Stimulated activated CD4-positive, alpha-beta T cell treated with anti-CD3 and anti-CD28 coated beads, Interleukin-15, amount 100 ng/mL, for 24 hours (primary cell): ENCODE results near the gene SENP7.
"Not testable (repeated sequence)": the region's sequence is repeated elsewhere in the genome, so short reads cannot be mapped to it uniquely, and the experiment has no call there.

ENCODE experiments used
- DNase-seq: peaks from one replicate; pipeline ENCODE4 v3.0.0-alpha.2; 2020

The SENP7 gene

DNA sequence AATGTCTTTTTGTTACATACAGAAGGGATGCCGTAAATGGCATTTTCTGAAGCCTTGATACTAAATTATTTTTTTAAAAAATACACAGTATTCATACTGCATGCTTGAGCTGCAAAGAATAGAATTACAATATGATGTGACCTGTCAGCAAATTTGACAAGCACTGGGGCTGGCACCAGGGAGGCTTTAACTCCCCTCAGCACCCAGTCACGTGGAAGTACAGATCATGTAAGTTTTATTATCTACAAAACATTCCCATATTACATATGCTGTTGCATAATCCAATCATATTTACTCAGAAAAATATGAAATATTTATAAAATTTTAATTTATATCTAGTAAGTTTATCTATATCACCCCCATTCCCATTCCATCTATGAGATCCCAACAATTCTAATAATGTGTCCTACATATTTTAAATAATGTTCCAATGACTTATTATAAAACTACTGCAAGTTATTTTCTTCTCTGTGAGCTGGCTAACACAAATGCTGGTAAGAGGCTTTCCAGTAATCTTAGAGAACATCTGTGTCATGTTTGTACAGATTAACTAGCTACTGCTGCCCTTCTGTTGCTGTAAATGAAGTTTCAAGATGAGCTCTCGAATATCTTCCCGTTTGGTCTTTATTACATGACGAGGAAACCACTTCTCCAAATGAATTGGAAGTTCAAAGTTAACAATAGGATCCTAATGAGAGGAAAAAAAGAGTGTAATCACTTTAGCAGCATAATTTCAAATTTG is 187.4 kb downstream of the SENP7 start:
- no peak for DNase-seq

DNA sequence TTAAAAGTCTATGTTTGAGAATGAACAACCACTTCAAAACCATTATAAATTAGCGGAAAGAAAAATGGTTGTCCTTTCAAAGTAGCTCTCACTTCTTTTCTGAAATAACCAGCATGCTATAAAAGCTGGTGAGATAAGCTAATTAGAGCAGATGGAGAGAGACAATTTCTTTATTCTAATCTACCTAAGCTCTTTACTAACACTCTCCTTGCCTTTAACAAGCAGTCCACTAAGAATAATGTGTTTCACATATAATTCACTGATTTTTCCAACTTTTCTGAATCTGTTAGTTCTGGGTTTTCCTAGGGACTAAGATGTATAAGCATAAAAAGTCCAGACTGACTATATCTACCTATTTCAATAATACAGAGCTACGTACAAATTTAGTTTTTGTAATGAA is 192.5 kb downstream of the SENP7 start, which contains the start of gene IMPG2:
Gene IMPG2 (minus strand): TSS at position 101 of the 400 bp plus-strand sequence. CDS start 203 bp downstream, outside the sequence.
- DNase-seq = no peak

DNA sequence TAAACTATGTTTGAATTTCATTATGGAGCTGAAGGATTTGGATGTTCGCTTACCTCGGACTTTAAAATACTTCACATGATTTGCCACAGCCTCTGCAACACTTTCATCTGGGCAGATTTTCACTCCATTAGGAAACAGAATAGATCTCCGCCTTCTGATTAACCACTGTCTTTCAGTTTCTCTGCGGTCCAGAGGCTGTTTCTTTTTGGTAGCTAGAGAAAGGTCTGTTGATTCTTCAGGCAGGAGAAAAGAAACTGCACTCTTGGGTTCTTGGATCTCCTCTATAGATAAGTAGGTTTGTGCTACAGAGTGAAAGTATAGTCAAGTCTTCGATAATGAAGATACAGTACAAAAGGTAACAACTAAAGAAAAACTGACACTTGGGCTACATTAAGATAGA is 193.5 kb downstream of the SENP7 start:
- DNase-seq = no peak

- DNase-seq = no peak
These were observed 200.5 kb downstream of the SENP7 start for GRCh38 chr3:101312545-101312944.

GRCh38 chr3:101311676-101312075 is 201.3 kb downstream of the SENP7 start:
- no peak for DNase-seq

GRCh38 chr3:101310978-101311375 is 202.0 kb downstream of the SENP7 start:
- no peak for DNase-seq

DNA sequence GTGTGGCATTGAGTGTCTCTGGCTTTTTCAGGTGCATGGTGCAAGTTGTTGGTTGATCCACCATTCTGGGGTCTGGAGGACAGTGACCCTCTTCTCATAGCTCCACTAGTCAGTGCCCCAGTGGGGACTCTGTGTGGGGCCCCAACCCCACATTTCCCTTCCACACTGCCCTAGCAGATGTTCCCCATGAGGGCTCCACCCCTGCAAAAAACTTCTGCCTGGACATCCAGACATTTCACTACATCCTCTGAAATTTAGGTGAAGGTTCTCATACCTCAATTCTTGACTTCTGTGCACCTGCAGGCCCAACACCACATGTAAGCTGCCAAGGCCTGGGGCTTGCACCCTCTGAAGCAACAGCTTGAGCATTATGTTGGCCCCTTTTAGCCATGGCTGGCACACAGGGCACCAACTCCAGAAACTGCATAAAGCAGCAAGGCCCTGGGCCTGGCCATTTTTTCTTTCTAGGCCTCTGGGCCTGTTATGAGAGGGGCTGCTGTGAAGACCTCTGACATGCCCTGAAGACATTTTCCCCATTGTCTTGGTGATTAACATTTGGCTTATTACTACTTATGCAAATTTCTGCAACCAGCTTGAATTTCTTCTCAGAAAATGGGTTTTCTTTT is 204.8 kb downstream of the SENP7 start:
- not testable (repeated sequence) for DNase-seq

DNA sequence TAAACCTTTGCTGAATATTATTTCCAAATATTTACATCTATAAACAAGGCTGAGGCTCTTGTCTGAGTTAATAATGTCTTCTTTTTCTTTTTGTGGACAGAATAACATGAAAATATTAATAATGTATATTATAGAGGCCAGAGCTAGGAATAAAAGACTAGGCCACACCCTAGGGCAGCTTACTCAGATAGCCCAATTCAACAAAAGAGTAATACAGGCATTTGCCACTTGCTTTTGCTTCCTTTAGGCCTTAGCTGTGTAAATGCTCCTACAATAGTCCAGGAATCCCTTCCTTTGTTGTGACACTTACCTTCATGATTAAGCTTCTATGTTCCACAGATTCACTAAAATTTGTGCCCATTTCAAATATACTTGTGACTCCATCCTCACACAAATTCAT is 209.2 kb downstream of the SENP7 start:
- DNase-seq = no peak

DNA sequence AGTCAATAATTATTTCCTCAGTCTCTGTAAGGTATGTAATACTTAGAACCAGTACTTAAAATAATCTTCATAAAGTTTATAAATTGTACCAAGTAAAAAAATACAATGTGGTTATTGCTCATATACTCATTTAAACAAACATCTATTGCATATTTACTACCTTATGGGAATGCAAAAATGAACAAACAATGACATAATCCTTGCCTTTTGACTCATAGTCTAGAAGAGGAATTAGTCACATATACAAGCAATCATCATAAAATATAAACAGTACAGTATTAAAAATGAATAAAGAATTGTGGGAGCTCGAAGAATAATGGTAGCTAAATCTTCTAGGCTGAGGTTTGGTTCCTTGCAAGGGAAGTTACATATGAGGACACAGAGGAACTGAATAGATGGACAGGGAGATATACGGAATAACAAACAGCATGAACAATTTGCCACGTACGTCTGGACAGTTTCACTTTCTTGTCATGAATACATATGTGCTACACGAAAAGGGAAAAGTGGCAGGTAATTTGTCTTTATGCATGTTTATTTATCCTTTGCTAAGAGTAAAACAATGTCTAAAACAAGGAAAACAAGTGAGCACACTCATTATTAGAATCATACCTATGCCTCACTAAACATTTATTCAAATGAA is 209.8 kb downstream of the SENP7 start:
- DNase-seq = no peak

DNA sequence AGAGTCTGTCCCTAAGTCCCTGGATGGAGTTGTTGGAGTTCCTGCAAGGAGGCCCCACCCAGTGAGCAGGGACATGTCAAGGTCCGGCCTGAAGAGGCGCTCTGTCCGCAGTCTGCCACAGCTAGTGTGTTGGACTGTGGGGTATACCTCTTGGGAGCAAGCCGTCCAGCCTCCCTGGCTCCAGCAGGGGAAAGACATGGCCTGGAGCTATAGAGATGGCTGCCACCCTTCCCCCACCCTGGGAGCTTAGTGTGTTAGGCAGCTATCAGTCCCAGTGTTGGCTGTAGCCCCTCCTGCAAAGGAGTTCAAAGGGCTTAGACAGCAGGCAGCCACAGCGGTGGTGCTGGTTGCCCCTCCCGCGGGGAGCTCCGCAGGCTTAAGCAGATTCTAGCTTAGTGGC is 212.9 kb downstream of the SENP7 start:
- no peak for DNase-seq

DNA sequence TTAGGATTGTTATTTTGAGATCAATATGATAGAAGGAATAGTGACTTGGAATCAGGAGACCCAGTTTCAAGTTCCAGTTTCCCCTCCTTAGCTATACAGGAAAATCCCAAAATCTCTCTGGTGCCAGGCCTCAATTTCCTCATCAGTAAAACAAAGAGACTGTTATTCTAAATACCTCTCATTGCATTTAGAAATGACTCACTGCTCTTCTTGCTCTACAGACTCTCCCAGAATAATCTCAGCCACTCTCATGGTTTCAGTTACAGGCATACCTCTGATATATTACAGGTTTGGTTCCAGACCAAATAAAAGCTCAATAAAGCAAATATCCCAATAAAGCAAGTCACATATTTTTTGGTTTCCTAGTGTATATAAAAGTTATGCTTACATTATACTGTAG is 221.0 kb downstream of the SENP7 start:
- DNase-seq = no peak

GRCh38 chr3:101288294-101288693 is 224.7 kb downstream of the SENP7 start:
- no peak for DNase-seq

- DNase-seq = no peak
These were observed 228.3 kb downstream of the SENP7 start for GRCh38 chr3:101284757-101285156.

DNA sequence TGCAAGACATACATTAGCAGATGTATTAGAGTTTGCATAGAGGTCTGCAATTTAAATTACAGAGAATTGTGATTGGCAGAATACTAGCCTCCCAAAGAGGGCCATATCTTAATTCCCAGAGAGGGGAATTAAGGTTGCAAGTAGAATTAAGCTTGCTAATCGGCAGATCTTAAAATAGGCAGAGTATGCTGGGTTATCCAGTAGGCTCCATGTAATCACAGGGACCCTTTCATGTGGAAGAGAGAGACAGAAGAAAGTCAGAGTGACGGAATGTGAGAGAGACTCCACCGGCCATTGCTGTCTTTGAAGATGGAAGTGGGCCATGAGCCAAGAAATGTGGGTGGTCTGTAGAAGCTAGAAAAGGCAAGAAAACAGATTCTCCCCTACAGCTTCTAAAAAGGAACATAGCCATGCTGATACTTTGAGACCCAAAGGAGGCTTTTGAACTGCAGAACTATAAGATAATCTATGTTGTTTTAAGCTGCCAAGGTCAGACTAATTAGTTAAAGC is 231.4 kb downstream of the SENP7 start:
- DNase-seq = no peak

GRCh38 chr3:101279765-101280385 is 233.1 kb downstream of the SENP7 start:
- DNase-seq = no peak

DNA sequence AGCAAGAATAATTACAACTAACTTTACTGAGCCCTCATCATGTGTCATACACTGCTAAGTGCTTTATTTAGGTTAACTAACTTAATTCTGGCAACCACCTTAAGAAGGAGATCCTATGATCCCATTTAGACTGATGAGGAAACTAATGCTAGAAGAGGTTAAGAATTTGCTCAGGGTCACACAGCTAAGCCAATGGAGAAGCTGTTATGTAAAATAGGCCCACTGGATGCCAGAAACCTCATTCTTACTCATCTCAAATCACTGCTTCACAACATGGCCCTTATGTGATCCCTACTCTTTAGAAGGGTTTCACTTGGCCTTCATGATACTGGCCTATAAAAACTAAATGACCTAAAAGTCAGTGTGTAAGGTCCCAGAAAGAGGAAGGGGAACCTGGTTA is 233.8 kb downstream of the SENP7 start:
- no peak for DNase-seq

- DNase-seq = no peak
These were observed 234.3 kb downstream of the SENP7 start for GRCh38 chr3:101278727-101279126.
